ENCODE measurements around the gene CDADC1.

- TF ChIP-seq CTCF (IDR thresholded peaks at IDR 0.05): no peak
- TF ChIP-seq POLR2A (IDR thresholded peaks at IDR 0.05): no peak
These were observed 11.8 kb upstream of the CDADC1 start for GRCh38 chr13:49235856-49236431.

Data from esophagus squamous epithelium (tissue), 4 donors.